GM23248 (cell line): ENCODE measurements around the gene ADAMTS17. TPM values are rescaled to one million over a fixed set of nuclear protein-coding genes. Genes with fewer than 3 reads are reported as not detected.

Experiments
- DNase-seq: peaks from one replicate; pipeline ENCODE4 v3.0.0-alpha.2; 2015
- H2AFZ ChIP-seq: fragments of 200-600 bp; sonication (generic); 2 replicates; pipeline ENCODE4 v1.6.1; 2016; ENCODE audit warnings: antibody characterized with exemption
- H3F3A ChIP-seq: fragments of 200-600 bp; sonication (generic); 2 replicates; pipeline ENCODE4 v1.6.1; 2016; ENCODE audit warnings: mild to moderate bottlenecking, antibody characterized with exemption, mixed run types; ENCODE audit not compliant: insufficient read depth
- H3K27ac ChIP-seq: fragments of 200-600 bp; sonication (generic); 2 replicates; pipeline ENCODE4 v1.5.1; 2016; ENCODE audit warnings: mild to moderate bottlenecking
- H3K27me3 ChIP-seq: fragments of 200-600 bp; sonication (generic); replicated peaks from 2 replicates; pipeline ENCODE4 v1.6.1; 2016; ENCODE audit warnings: mild to moderate bottlenecking; ENCODE audit not compliant: insufficient read depth
- H3K36me3 ChIP-seq: fragments of 200-600 bp; sonication (generic); 2 replicates; pipeline ENCODE4 v1.6.1; 2016; ENCODE audit warnings: low read depth, mild to moderate bottlenecking
- H3K4me1 ChIP-seq: fragments of 200-600 bp; sonication (generic); 2 replicates; pipeline ENCODE4 v1.6.1; 2016; ENCODE audit warnings: mild to moderate bottlenecking; ENCODE audit not compliant: insufficient read depth
- H3K4me2 ChIP-seq: fragments of 200-600 bp; sonication (generic); one replicate; pipeline ENCODE4 v1.6.1; 2016; ENCODE audit warnings: mild to moderate bottlenecking; ENCODE audit not compliant: unreplicated experiment
- H3K4me3 ChIP-seq: fragments of 200-600 bp; sonication (generic); 2 replicates; pipeline ENCODE4 v1.5.1; 2016; ENCODE audit warnings: mild to moderate bottlenecking
- H3K79me2 ChIP-seq: fragments of 200-600 bp; sonication (generic); 2 replicates; pipeline ENCODE4 v1.6.1; 2016; ENCODE audit warnings: mild to moderate bottlenecking; ENCODE audit not compliant: insufficient read depth
- H3K9ac ChIP-seq: fragments of 200-600 bp; sonication (generic); 2 replicates; pipeline ENCODE4 v1.6.1; 2016; ENCODE audit warnings: mild to moderate bottlenecking
- H3K9me2 ChIP-seq: fragments of 200-600 bp; sonication (generic); 2 replicates; pipeline ENCODE4 v1.6.1; 2016; ENCODE audit warnings: mixed run types, mild to moderate bottlenecking, moderate library complexity; ENCODE audit not compliant: insufficient read depth
- H3K9me3 ChIP-seq: fragments of 200-600 bp; sonication (generic); one replicate; pipeline ENCODE4 v1.6.1; 2017; ENCODE audit warnings: low read depth
- H4K20me1 ChIP-seq: fragments of 200-600 bp; sonication (generic); 2 replicates; pipeline ENCODE4 v1.6.0; 2016; ENCODE audit not compliant: insufficient read depth
- EZH2 ChIP-seq: fragments of 200-600 bp; sonication (generic); IDR thresholded peaks from 2 replicates; pipeline ENCODE4 v1.6.1; 2018; ENCODE audit warnings: antibody characterized with exemption, mild to moderate bottlenecking; ENCODE audit not compliant: insufficient read depth, poor library complexity, severe bottlenecking
- EZH2phosphoT487 ChIP-seq: fragments of 200-600 bp; sonication (generic); IDR thresholded peaks from 2 replicates; pipeline ENCODE4 v1.6.1; 2018; ENCODE audit warnings: antibody characterized with exemption, moderate library complexity, mild to moderate bottlenecking, low read depth; ENCODE audit not compliant: insufficient read depth
- WGBS, 2 experiments: methylation state at CpG; one replicate each; pipeline ENCODE4 v1.1.6; 2015 to 2017; ENCODE audit warnings: low lambda C conversion rate in 2 of 2, low coverage in 1 of 2; ENCODE audit errors: missing lambda C conversion rate in 2 of 2; 5-methylcytosine and 5-hydroxymethylcytosine counted together
- in situ Hi-C: fragments of 300-500 bp; cut with MboI; formaldehyde crosslinking; loops from 2 replicates; pipeline ENCODE4 v1.15.0; 2020
- polyA plus RNA-seq: library from polyadenylated mRNA; unstranded; fragments of >200 nt; fragmentation: Nextera tagmentation; extraction: Ambion mirVana; gene quantifications from 2 replicates; pipeline ENCODE4 v1.2.1, GENCODE V29; 2016
- total RNA-seq: library from RNA; depleted of rRNA; stranded (reverse); fragments of >200 nt; shearing (Covaris generic); gene quantifications from 2 replicates; pipeline ENCODE4 v1.2.3, GENCODE V29; 2014

ADAMTS17 gene
- total and polyA plus RNA-seq, 2 experiments from 2014 or later: not detected

GRCh38 chr15:100207053-100207452 is 134.7 kb downstream of the ADAMTS17 start:
- TF ChIP-seq EZH2: no peak
- no peak for TF ChIP-seq EZH2phosphoT487
- H3K27me3 ChIP-seq: no peaks in the 10 kb centered on the region
- WGBS, 2 experiments: 55 to 60% methylated on average over 2 of the region's 2 CpGs
- in situ Hi-C loops: no loop called here
- H3K27ac ChIP-seq: no peak overlapping the region
- H3K36me3 ChIP-seq: no peaks in the 10 kb centered on the region
- H3K4me3 ChIP-seq: no peak overlapping the region
- no peak overlapping the region for H3K4me2 ChIP-seq
- no peaks in the 10 kb centered on the region for H3F3A ChIP-seq
- no peaks in the 10 kb centered on the region for H3K9me2 ChIP-seq
- no peak overlapping the region for H2AFZ ChIP-seq
- H3K79me2 ChIP-seq: no peaks in the 10 kb centered on the region
- H3K9ac ChIP-seq: no peak overlapping the region
- H3K9me3 ChIP-seq: no peaks in the 10 kb centered on the region
- no peaks in the 10 kb centered on the region for H4K20me1 ChIP-seq
- no peaks in the 10 kb centered on the region for H3K4me1 ChIP-seq
- DNase-seq: no peak

GRCh38 chr15:100206643-100207042 is 135.1 kb downstream of the ADAMTS17 start:
- Histone ChIP-seq H3F3A (no peaks in the 10 kb centered on the region), H3K36me3 (no peaks in the 10 kb centered on the region), H3K9me2 (no peaks in the 10 kb centered on the region), H3K9ac (no peak overlapping the region), H3K27ac (no peak overlapping the region), H3K79me2 (no peaks in the 10 kb centered on the region), H3K27me3 (no peaks in the 10 kb centered on the region), H3K9me3 (no peaks in the 10 kb centered on the region), H4K20me1 (no peaks in the 10 kb centered on the region), H3K4me3 (no peak overlapping the region), H3K4me1 (no peaks in the 10 kb centered on the region), H3K4me2 (no peak overlapping the region), H2AFZ (no peak overlapping the region)
- WGBS, 2 experiments: 38 to 39% methylated on average over 7 of the region's 7 CpGs
- in situ Hi-C loops: no loop called here
- TF ChIP-seq EZH2phosphoT487 (no peak), EZH2 (no peak)
- DNase-seq: no peak

- H3K79me2 ChIP-seq: no peaks in the 10 kb centered on the region
- H3K4me1 ChIP-seq: no peaks in the 10 kb centered on the region
- H3K4me2 ChIP-seq: no peak overlapping the region
- H3F3A ChIP-seq: no peaks in the 10 kb centered on the region
- H3K36me3 ChIP-seq: no peaks in the 10 kb centered on the region
- 49 to 50% methylated on average over 16 to 17 of the region's 17 CpGs for WGBS, 2 experiments
- in situ Hi-C loops: no loop called here
- H2AFZ ChIP-seq: no peak overlapping the region
- H4K20me1 ChIP-seq: no peaks in the 10 kb centered on the region
- no peaks in the 10 kb centered on the region for H3K9me3 ChIP-seq
- no peak overlapping the region for H3K9ac ChIP-seq
- H3K27me3 ChIP-seq: no peaks in the 10 kb centered on the region
- H3K27ac ChIP-seq: no peak overlapping the region
- H3K4me3 ChIP-seq: no peak overlapping the region
- no peaks in the 10 kb centered on the region for H3K9me2 ChIP-seq
- no peak for DNase-seq
- TF ChIP-seq EZH2phosphoT487: no peak
- no peak for TF ChIP-seq EZH2
These were observed 136.1 kb downstream of the ADAMTS17 start for GRCh38 chr15:100205549-100206295.

DNA sequence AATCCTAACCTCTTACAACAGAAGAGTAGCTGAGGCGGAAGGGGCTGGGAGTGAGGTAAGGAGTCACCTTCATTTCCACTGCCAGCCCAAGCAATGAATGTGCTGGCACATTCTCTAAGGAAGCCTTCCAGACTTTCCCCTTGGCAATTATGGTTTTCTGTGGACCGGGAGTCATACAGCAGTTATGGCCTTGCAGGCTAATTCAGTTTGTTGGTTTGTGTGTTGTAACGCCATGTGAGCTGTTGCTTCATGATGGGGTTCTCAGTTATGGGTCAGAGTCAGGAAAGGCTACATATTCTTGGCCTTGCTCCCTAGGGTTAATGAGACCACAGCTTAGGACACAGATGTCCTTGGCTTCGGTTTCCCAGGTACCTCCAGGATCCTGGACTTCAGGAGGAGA is 137.0 kb downstream of the ADAMTS17 start:
- no peaks in the 10 kb centered on the region for H3F3A ChIP-seq
- H3K36me3 ChIP-seq: no peaks in the 10 kb centered on the region
- H3K27me3 ChIP-seq: no peaks in the 10 kb centered on the region
- H3K9ac ChIP-seq: no peak overlapping the region
- H3K4me2 ChIP-seq: no peak overlapping the region
- H3K4me3 ChIP-seq: no peak overlapping the region
- DNase-seq: no peak
- no peak overlapping the region for H2AFZ ChIP-seq
- H3K9me3 ChIP-seq: no peaks in the 10 kb centered on the region
- 31 to 35% methylated on average over 4 of the region's 4 CpGs for WGBS, 2 experiments
- TF ChIP-seq EZH2phosphoT487: no peak
- TF ChIP-seq EZH2: no peak
- no peaks in the 10 kb centered on the region for H3K9me2 ChIP-seq
- H3K79me2 ChIP-seq: no peaks in the 10 kb centered on the region
- in situ Hi-C loops: no loop called here
- H4K20me1 ChIP-seq: no peaks in the 10 kb centered on the region
- H3K4me1 ChIP-seq: no peaks in the 10 kb centered on the region
- no peak overlapping the region for H3K27ac ChIP-seq
